Smooth muscle cell (in vitro differentiated cells): ENCODE measurements around the gene CD63. TPM values are rescaled to one million over a fixed set of nuclear protein-coding genes. Genes with fewer than 3 reads are reported as not detected.

Experiments used
- DNase-seq: peaks from one replicate; lab custom pipeline; 2025; ENCODE audit not compliant: unreplicated experiment; lab: John Stamatoyannopoulos, UW
- H2AFZ ChIP-seq: fragments of 200-600 bp; sonication (generic); 2 replicates; pipeline ENCODE4 v1.6.0; 2016; ENCODE audit warnings: antibody characterized with exemption, low read depth, mild to moderate bottlenecking
- H3F3A ChIP-seq: fragments of 200-600 bp; sonication (generic); 2 replicates; pipeline ENCODE4 v1.6.0; 2017; ENCODE audit warnings: antibody characterized with exemption, low read depth
- H3K27ac ChIP-seq: fragments of 200-600 bp; sonication (generic); 2 replicates; pipeline ENCODE4 v1.5.1; 2016; ENCODE audit warnings: low read depth, mild to moderate bottlenecking
- H3K27me3 ChIP-seq: fragments of 200-600 bp; sonication (generic); 2 replicates; pipeline ENCODE4 v1.6.1; 2016; ENCODE audit warnings: low read depth, mild to moderate bottlenecking
- H3K36me3 ChIP-seq: fragments of 200-600 bp; sonication (generic); 2 replicates; pipeline ENCODE4 v1.5.1; 2016; ENCODE audit warnings: low read depth
- H3K4me1 ChIP-seq: fragments of 200-600 bp; sonication (generic); 2 replicates; pipeline ENCODE4 v1.5.1; 2016; ENCODE audit warnings: low read depth
- H3K4me2 ChIP-seq: fragments of 200-600 bp; sonication (generic); 2 replicates; pipeline ENCODE4 v1.6.0; 2016; ENCODE audit warnings: mild to moderate bottlenecking
- H3K4me3 ChIP-seq: fragments of 200-600 bp; sonication (generic); 2 replicates; pipeline ENCODE4 v1.5.1; 2016; ENCODE audit warnings: mild to moderate bottlenecking
- H3K79me2 ChIP-seq: fragments of 200-600 bp; sonication (generic); 2 replicates; pipeline ENCODE4 v1.6.0; 2016; ENCODE audit warnings: low read depth, mild to moderate bottlenecking
- H3K9ac ChIP-seq: fragments of 200-600 bp; sonication (generic); 2 replicates; pipeline ENCODE4 v1.6.0; 2016; ENCODE audit warnings: low read depth
- H3K9me3 ChIP-seq: fragments of 200-600 bp; sonication (generic); replicated peaks from 2 replicates; pipeline ENCODE4 v1.5.1; 2016; ENCODE audit warnings: low read depth
- H4K20me1 ChIP-seq: fragments of 200-600 bp; sonication (generic); 2 replicates; pipeline ENCODE4 v1.6.0; 2016; ENCODE audit warnings: low read depth
- CTCF ChIP-seq: fragments of 200-600 bp; sonication (generic); IDR thresholded peaks from 2 replicates; pipeline ENCODE4 v1.5.1; 2017; ENCODE audit warnings: borderline replicate concordance, mild to moderate bottlenecking, antibody characterized with exemption; ENCODE audit not compliant: insufficient read depth, poor library complexity, severe bottlenecking
- WGBS: methylation state at CpG from one replicate; pipeline ENCODE4 v1.1.7; 2016; ENCODE audit warnings: low lambda C conversion rate; 5-methylcytosine and 5-hydroxymethylcytosine counted together
- polyA plus RNA-seq: library from polyadenylated mRNA; unstranded; fragments of >200 nt; fragmentation: Nextera tagmentation; extraction: Ambion mirVana; gene quantifications from 2 replicates; pipeline ENCODE4 v1.2.1, GENCODE V29; 2016
- total RNA-seq: library from RNA; depleted of rRNA; stranded (reverse); fragments of >200 nt; gene quantifications from 2 replicates; pipeline ENCODE4 v1.2.3, GENCODE V29; 2014

CD63 gene
- total and polyA plus RNA-seq, 2 experiments from 2014 or later, result 1,107 to 2,317 TPM

- 0% methylated on average over 7 of the region's 61 CpGs for WGBS
- Histone ChIP-seq H3K27ac (peak overlapping the region; percentile 98), H3K27me3 (no peaks in the 10 kb centered on the region), H3K4me3 (peak overlapping the region; percentile 97), H3K4me1 (peaks cover 17% of the 10 kb centered on the region), H3K9ac (peak overlapping the region; percentile 94), H2AFZ (no peak overlapping the region), H3K9me3 (no peaks in the 10 kb centered on the region), H3K79me2 (peaks cover 46% of the 10 kb centered on the region), H3F3A (peaks cover 42% of the 10 kb centered on the region), H3K4me2 (peak overlapping the region; percentile 93), H4K20me1 (peaks cover 51% of the 10 kb centered on the region), H3K36me3 (peaks cover 3% of the 10 kb centered on the region)
- peak; percentile 45 for DNase-seq
- no peak for TF ChIP-seq CTCF
Measured at GRCh38 chr12:55728186-55728938, 447 bp downstream of the CD63 start.

GRCh38 chr12:55727643-55728185 is 1.1 kb downstream of the CD63 start:
- WGBS, result 5% methylated on average over 6 of the region's 9 CpGs
- DNase-seq, result no peak
- H3K27me3 ChIP-seq, result no peaks in the 10 kb centered on the region
- H3K27ac ChIP-seq, result peak overlapping the region; percentile 98
- H3K9ac ChIP-seq, result peak overlapping the region; percentile 94
- TF ChIP-seq CTCF, result no peak
- H3K4me1 ChIP-seq, result peaks cover 17% of the 10 kb centered on the region
- no peaks in the 10 kb centered on the region for H3K9me3 ChIP-seq
- H4K20me1 ChIP-seq, result peaks cover 55% of the 10 kb centered on the region
- no peak overlapping the region for H2AFZ ChIP-seq
- H3K4me3 ChIP-seq, result peak overlapping the region; percentile 97
- peaks cover 48% of the 10 kb centered on the region for H3F3A ChIP-seq
- peaks cover 46% of the 10 kb centered on the region for H3K79me2 ChIP-seq
- H3K36me3 ChIP-seq, result peaks cover 3% of the 10 kb centered on the region
- peak overlapping the region; percentile 93 for H3K4me2 ChIP-seq

GRCh38 chr12:55726971-55727370 is 1.8 kb downstream of the CD63 start:
- Histone ChIP-seq H3K4me1 (peaks cover 17% of the 10 kb centered on the region), H3K36me3 (peaks cover 3% of the 10 kb centered on the region), H3K9me3 (no peaks in the 10 kb centered on the region), H3K27ac (peak overlapping the region; percentile 98), H3F3A (peaks cover 55% of the 10 kb centered on the region), H4K20me1 (peaks cover 58% of the 10 kb centered on the region), H3K27me3 (no peaks in the 10 kb centered on the region), H3K79me2 (peaks cover 46% of the 10 kb centered on the region), H3K9ac (peak overlapping the region; percentile 94), H3K4me3 (peak overlapping the region; percentile 97), H3K4me2 (peak overlapping the region; percentile 93), H2AFZ (no peak overlapping the region)
- TF ChIP-seq CTCF, result no peak
- DNase-seq, result no peak
- 65% methylated on average over 8 of the region's 10 CpGs for WGBS

- no peak for DNase-seq
- no peak overlapping the region for H3K27ac ChIP-seq
- no peaks in the 10 kb centered on the region for H3K9me3 ChIP-seq
- H3K4me2 ChIP-seq, result no peak overlapping the region
- H3K4me1 ChIP-seq, result peaks cover 14% of the 10 kb centered on the region
- H3K4me3 ChIP-seq, result no peak overlapping the region
- no peak overlapping the region for H2AFZ ChIP-seq
- 81% methylated on average over 3 of the region's 3 CpGs for WGBS
- TF ChIP-seq CTCF, result no peak
- no peak overlapping the region for H3K9ac ChIP-seq
- peaks cover 54% of the 10 kb centered on the region for H3F3A ChIP-seq
- H4K20me1 ChIP-seq, result peaks cover 62% of the 10 kb centered on the region
- no peaks in the 10 kb centered on the region for H3K27me3 ChIP-seq
- H3K79me2 ChIP-seq, result peaks cover 34% of the 10 kb centered on the region
- peaks cover 3% of the 10 kb centered on the region for H3K36me3 ChIP-seq
Measured at GRCh38 chr12:55725556-55725955, 3.3 kb downstream of the CD63 start.
